ENCODE measurements around the gene STC2.

The STC2 gene

GRCh38 chr5:173329491-173330337, 1.5 kb upstream of the STC2 start:
- DNase-seq (ENCODE audit: low read depth): peak; percentile 74

GRCh38 chr5:173328844-173329490, 753 bp upstream of the STC2 start:
- DNase-seq (ENCODE audit: low read depth): peak; percentile 41

- peak; percentile 16 for DNase-seq (ENCODE audit: low read depth)
These were observed 898 bp downstream of the STC2 start for GRCh38 chr5:173327084-173327947.

- DNase-seq (ENCODE audit: low read depth): no peak
These were observed 1.7 kb downstream of the STC2 start for GRCh38 chr5:173326501-173326960.

GRCh38 chr5:173325091-173325698, 3.0 kb downstream of the STC2 start:
- no peak for DNase-seq (ENCODE audit: low read depth)

- DNase-seq (ENCODE audit: low read depth): no peak
These were observed 3.9 kb downstream of the STC2 start for GRCh38 chr5:173324115-173325001.

GRCh38 chr5:173323799-173324114, 4.5 kb downstream of the STC2 start:
- DNase-seq (ENCODE audit: low read depth): no peak

- DNase-seq (ENCODE audit: low read depth): no peak
These were observed 5.0 kb downstream of the STC2 start for GRCh38 chr5:173323106-173323798.

- DNase-seq (ENCODE audit: low read depth): no peak
These were observed 6.3 kb downstream of the STC2 start for GRCh38 chr5:173321886-173322285.

- DNase-seq (ENCODE audit: low read depth): no peak
These were observed 8.0 kb downstream of the STC2 start for GRCh38 chr5:173320259-173320658.

- no peak for DNase-seq (ENCODE audit: low read depth)
These were observed 8.6 kb downstream of the STC2 start for GRCh38 chr5:173319646-173320045.

- DNase-seq (ENCODE audit: low read depth): no peak
These were observed 9.2 kb downstream of the STC2 start for GRCh38 chr5:173318881-173319620.

- DNase-seq (ENCODE audit: low read depth): no peak
These were observed 9.9 kb downstream of the STC2 start for GRCh38 chr5:173318330-173318729.

- no peak for DNase-seq (ENCODE audit: low read depth)
These were observed 10.4 kb downstream of the STC2 start for GRCh38 chr5:173317852-173318251.

GRCh38 chr5:173317091-173317730, 11.0 kb downstream of the STC2 start:
- DNase-seq (ENCODE audit: low read depth): no peak

- no peak for DNase-seq (ENCODE audit: low read depth)
These were observed 11.7 kb downstream of the STC2 start for GRCh38 chr5:173316339-173317020.

GRCh38 chr5:173315495-173316338, 12.5 kb downstream of the STC2 start:
- no peak for DNase-seq (ENCODE audit: low read depth)

Data from activated T-cell treated with anti-CD3 and anti-CD28 coated beads for 48 hours (primary cell).